ENCODE measurements around the gene USP17L11.
"Not testable (repeated sequence)": the region's sequence is repeated elsewhere in the genome, so short reads cannot be mapped to it uniquely, and the experiment has no call there.

GRCh38 chr4:9243579-9243978 is 28.4 kb downstream of the USP17L11 start, which contains the start of gene USP17L17:
- TF ChIP-seq, protein P1, sequence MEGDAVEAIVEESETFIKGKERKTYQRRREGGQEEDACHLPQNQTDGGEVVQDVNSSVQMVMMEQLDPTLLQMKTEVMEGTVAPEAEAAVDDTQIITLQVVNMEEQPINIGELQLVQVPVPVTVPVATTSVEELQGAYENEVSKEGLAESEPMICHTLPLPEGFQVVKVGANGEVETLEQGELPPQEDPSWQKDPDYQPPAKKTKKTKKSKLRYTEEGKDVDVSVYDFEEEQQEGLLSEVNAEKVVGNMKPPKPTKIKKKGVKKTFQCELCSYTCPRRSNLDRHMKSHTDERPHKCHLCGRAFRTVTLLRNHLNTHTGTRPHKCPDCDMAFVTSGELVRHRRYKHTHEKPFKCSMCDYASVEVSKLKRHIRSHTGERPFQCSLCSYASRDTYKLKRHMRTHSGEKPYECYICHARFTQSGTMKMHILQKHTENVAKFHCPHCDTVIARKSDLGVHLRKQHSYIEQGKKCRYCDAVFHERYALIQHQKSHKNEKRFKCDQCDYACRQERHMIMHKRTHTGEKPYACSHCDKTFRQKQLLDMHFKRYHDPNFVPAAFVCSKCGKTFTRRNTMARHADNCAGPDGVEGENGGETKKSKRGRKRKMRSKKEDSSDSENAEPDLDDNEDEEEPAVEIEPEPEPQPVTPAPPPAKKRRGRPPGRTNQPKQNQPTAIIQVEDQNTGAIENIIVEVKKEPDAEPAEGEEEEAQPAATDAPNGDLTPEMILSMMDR (IDR thresholded peaks at IDR 0.05), result not testable (repeated sequence)
- TF ChIP-seq POLR2AphosphoS5 (IDR thresholded peaks at IDR 0.05), result not testable (repeated sequence)

Measured in transverse colon (tissue), 4 donors.